HepG2 (cell line): Measurements from ENCODE around the gene CAMKV. TPM values are rescaled to one million over a fixed set of nuclear protein-coding genes. Genes with fewer than 3 reads are reported as not detected.
A peak's percentile ranks its signal among the peaks of the same experiment; 100 is the strongest.

Experiments
- MXI1 ChIP-seq: IDR thresholded peaks from 3 replicates; pipeline ENCODE4 v1.6.1; 2012; ENCODE audit warnings: low read depth, low read length, inconsistent platforms, borderline replicate concordance
- RAD21 ChIP-seq: fragments of 450-650 bp; formaldehyde crosslinking; IDR thresholded peaks from 2 replicates; pipeline ENCODE4 v1.5.0; 2020; ENCODE audit warnings: mild to moderate bottlenecking
- RFX1 ChIP-seq: fragments of 450-650 bp; IDR thresholded peaks from 2 replicates; pipeline ENCODE4 v1.6.1; 2017
- ZNF101 ChIP-seq: sonication (generic); formaldehyde crosslinking; IDR thresholded peaks from 2 replicates; pipeline ENCODE4 v1.4.0; 2020; ENCODE audit warnings: mild to moderate bottlenecking, low read depth, missing genetic modification reagents, borderline replicate concordance
- ZNF232 ChIP-seq: sonication (generic); formaldehyde crosslinking; IDR thresholded peaks from 2 replicates; pipeline ENCODE4 v1.4.0; 2020; ENCODE audit warnings: missing genetic modification reagents, borderline replicate concordance
- ZNF747 ChIP-seq: sonication (generic); formaldehyde crosslinking; IDR thresholded peaks from 2 replicates; pipeline ENCODE4 v1.8.1; 2023; ENCODE audit warnings: missing genetic modification reagents, mild to moderate bottlenecking, borderline replicate concordance
- polyA plus RNA-seq, 8 experiments: library from polyadenylated mRNA; depleted of rRNA in 3 of 8; stranded (reverse) in 7 of 8; unstranded in 1 of 8; fragments of >200 nt; fragmentation: Illumina TruSeq in 4 of 8; extraction: Trizol in 4 of 8; gene quantifications; 2 replicates each; pipeline versions ENCODE4 v1.2.1 to v1.2.3, GENCODE V29; 2011 to 2016; ENCODE audit warnings: low read depth in 4 of 8, missing spikeins in 1 of 8, mixed read lengths in 1 of 8; ENCODE audit not compliant: insufficient read depth in 1 of 8
- total RNA-seq, 5 experiments: library from RNA; depleted of rRNA; stranded (reverse); fragments of >200 nt; fragmentation: Illumina TruSeq; extraction: Trizol; gene quantifications; 2 replicates each; pipeline ENCODE4 v1.2.3, GENCODE V29; 2016; ENCODE audit warnings: low read depth in 1 of 5
- TF ChIP-seq, protein P1 (sequence below), 2 experiments: fragments of 450-650 bp in 1 of 2; sonication (generic) in 1 of 2; formaldehyde crosslinking in 1 of 2; IDR thresholded peaks; 2 replicates each; pipeline versions ENCODE4 v1.6.1 to v1.8.0; 2016 to 2022; ENCODE audit warnings: antibody characterized with exemption in 1 of 2, mild to moderate bottlenecking in 1 of 2, missing genetic modification reagents in 1 of 2

Gene CAMKV
- total and polyA plus RNA-seq, 2 of the 13 experiments (the other 11 are each of a cell fraction or from before 2014, with no cell fraction given): 0.13 to 0.15 TPM

DNA sequence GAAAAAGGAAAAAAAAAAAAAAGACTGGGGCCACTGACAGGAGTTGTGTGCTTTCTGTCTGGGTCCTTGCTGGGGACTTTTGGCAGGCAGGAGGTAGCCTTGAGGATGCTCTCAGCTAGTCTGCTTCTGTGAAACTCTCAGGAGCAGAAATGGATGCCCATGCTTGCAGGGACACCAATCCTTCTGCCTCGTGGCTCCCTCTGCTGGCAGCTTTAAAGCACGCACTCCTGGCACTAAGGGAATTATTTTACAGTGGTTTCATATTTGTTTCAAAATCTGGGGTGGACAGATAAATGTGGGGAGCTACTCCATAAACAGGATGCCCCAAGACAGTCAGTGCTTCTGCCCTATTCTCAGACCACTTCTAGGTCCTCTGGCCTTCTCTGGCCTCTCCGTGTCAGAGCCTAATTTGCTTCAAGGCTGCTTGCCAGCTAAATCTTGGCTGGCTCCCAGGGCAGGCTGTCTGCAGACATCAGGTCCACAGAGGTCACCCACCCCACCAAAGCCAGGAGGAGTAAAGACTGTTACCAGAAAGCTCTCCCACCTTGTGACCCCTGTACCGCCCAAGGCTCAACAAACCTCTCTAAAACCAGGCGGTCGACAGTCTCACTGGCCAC is 30.4 kb downstream of the CAMKV start (continued):
- TF ChIP-seq, protein P1, sequence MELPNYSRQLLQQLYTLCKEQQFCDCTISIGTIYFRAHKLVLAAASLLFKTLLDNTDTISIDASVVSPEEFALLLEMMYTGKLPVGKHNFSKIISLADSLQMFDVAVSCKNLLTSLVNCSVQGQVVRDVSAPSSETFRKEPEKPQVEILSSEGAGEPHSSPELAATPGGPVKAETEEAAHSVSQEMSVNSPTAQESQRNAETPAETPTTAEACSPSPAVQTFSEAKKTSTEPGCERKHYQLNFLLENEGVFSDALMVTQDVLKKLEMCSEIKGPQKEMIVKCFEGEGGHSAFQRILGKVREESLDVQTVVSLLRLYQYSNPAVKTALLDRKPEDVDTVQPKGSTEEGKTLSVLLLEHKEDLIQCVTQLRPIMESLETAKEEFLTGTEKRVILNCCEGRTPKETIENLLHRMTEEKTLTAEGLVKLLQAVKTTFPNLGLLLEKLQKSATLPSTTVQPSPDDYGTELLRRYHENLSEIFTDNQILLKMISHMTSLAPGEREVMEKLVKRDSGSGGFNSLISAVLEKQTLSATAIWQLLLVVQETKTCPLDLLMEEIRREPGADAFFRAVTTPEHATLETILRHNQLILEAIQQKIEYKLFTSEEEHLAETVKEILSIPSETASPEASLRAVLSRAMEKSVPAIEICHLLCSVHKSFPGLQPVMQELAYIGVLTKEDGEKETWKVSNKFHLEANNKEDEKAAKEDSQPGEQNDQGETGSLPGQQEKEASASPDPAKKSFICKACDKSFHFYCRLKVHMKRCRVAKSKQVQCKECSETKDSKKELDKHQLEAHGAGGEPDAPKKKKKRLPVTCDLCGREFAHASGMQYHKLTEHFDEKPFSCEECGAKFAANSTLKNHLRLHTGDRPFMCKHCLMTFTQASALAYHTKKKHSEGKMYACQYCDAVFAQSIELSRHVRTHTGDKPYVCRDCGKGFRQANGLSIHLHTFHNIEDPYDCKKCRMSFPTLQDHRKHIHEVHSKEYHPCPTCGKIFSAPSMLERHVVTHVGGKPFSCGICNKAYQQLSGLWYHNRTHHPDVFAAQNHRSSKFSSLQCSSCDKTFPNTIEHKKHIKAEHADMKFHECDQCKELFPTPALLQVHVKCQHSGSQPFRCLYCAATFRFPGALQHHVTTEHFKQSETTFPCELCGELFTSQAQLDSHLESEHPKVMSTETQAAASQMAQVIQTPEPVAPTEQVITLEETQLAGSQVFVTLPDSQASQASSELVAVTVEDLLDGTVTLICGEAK (IDR thresholded peaks at IDR 0.05): no peak
- TF ChIP-seq, protein P1 (CRISPR knock-in tag; IDR thresholded peaks at IDR 0.05): no peak
- TF ChIP-seq ZNF232 (no peak), RAD21 (peak; percentile 78), ZNF101 (CRISPR knock-in tag) (no peak), ZNF747 (CRISPR knock-in tag) (no peak), MXI1 (peak; percentile 29; the same call in 1 of the 3 replicates), RFX1 (no peak)
